ENCODE results near the gene SMIM13.

Gene SMIM13

GRCh38 chr6:11185204-11185842 lies 91.7 kb downstream of the SMIM13 start:
- no peak for DNase-seq (ENCODE audit: low read depth in 2 of 3, low spot score in 2 of 3)

GRCh38 chr6:11187301-11187700 lies 93.7 kb downstream of the SMIM13 start:
- no peak for DNase-seq (ENCODE audit: low read depth in 2 of 3, low spot score in 2 of 3)
